Measurements from ENCODE around the gene ERBB4.
A peak's percentile ranks its signal among the peaks of the same experiment; 100 is the strongest.

The ERBB4 gene

GRCh38 chr2:212237350-212238095 is 301.1 kb downstream of the ERBB4 start:
- no peak for DNase-seq (ENCODE audit: extremely low read depth, low read depth)
- TF ChIP-seq, protein P1, sequence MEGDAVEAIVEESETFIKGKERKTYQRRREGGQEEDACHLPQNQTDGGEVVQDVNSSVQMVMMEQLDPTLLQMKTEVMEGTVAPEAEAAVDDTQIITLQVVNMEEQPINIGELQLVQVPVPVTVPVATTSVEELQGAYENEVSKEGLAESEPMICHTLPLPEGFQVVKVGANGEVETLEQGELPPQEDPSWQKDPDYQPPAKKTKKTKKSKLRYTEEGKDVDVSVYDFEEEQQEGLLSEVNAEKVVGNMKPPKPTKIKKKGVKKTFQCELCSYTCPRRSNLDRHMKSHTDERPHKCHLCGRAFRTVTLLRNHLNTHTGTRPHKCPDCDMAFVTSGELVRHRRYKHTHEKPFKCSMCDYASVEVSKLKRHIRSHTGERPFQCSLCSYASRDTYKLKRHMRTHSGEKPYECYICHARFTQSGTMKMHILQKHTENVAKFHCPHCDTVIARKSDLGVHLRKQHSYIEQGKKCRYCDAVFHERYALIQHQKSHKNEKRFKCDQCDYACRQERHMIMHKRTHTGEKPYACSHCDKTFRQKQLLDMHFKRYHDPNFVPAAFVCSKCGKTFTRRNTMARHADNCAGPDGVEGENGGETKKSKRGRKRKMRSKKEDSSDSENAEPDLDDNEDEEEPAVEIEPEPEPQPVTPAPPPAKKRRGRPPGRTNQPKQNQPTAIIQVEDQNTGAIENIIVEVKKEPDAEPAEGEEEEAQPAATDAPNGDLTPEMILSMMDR (IDR thresholded peaks at IDR 0.05; ENCODE audit: low read depth, low read length, missing control alignments): no peak
- no peak overlapping the region for H3K4me3 ChIP-seq (replicated peaks; ENCODE audit: low read depth, low read length)

GRCh38 chr2:212228743-212229171 is 309.8 kb downstream of the ERBB4 start:
- H3K4me3 ChIP-seq (replicated peaks; ENCODE audit: low read depth, low read length): no peak overlapping the region
- TF ChIP-seq, protein P1 (IDR thresholded peaks at IDR 0.05; ENCODE audit: low read depth, low read length, missing control alignments): no peak
- no peak for DNase-seq (ENCODE audit: extremely low read depth, low read depth)

DNA sequence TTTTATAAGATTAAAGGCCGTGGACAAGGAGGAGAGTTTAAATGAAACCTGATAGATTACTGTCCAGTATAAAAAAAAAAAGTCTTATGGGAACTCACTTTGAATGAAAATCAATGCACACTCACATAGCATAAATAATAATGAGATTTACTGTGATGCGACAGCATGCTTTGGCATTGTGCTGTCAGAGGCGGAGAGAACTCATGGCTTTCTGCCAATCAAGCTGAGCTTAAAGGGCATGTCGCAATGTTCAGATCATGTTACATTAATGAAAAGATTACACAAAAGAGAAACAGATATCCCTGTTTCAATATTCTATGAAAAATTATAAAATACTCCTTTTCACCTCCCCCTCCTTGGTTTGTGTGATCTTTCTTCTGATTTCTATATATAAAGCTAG is 310.8 kb downstream of the ERBB4 start:
- peak; percentile 4 for DNase-seq (ENCODE audit: extremely low read depth, low read depth)
- TF ChIP-seq, protein P1 (IDR thresholded peaks at IDR 0.05; ENCODE audit: low read depth, low read length, missing control alignments): no peak
- no peak overlapping the region for H3K4me3 ChIP-seq (replicated peaks; ENCODE audit: low read depth, low read length)

GRCh38 chr2:212226114-212226513 is 312.5 kb downstream of the ERBB4 start:
- H3K4me3 ChIP-seq (replicated peaks; ENCODE audit: low read depth, low read length): no peak overlapping the region
- TF ChIP-seq, protein P1 (IDR thresholded peaks at IDR 0.05; ENCODE audit: low read depth, low read length, missing control alignments): no peak
- no peak for DNase-seq (ENCODE audit: extremely low read depth, low read depth)

DNA sequence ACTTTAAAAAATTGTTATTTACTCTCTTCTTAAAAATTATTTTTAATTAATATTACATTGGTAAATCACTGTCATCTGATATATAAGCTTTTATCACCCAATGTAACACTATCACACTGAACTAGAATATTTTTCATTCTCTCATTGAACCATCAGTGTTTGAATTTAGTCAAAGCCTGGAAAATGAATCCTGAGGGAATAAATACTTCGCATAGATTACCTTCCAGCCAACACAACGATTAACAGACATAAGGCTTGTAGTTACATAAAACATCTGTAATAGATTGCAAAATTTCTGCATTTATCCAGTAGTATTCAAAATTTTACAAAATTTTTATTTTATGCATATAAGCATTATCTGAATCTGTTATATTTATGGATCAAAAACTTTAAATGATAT is 314.9 kb downstream of the ERBB4 start:
- H3K4me3 ChIP-seq (replicated peaks; ENCODE audit: low read depth, low read length): no peak overlapping the region
- DNase-seq (ENCODE audit: extremely low read depth, low read depth): no peak
- TF ChIP-seq, protein P1 (IDR thresholded peaks at IDR 0.05; ENCODE audit: low read depth, low read length, missing control alignments): no peak

DNA sequence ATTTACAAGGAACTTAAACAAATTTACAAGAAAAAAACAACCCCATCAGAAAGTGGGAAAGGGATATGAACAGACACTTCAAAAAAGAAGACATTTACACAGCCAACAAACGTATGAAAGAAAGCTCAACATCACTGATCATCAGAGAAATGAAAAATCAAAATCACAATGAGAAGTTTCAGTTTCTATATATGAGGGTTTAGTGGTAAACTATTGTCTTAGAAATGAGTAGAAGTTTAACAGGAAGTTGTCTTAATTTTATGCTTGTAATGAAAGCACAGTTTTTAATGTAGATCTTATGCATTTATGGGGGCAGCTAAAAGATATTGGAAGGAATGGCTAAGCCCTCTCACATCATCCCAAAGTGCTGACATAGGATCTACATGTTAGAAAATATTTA is 325.4 kb downstream of the ERBB4 start:
- TF ChIP-seq, protein P1 (IDR thresholded peaks at IDR 0.05; ENCODE audit: low read depth, low read length, missing control alignments): no peak
- DNase-seq (ENCODE audit: extremely low read depth, low read depth): no peak
- no peak overlapping the region for H3K4me3 ChIP-seq (replicated peaks; ENCODE audit: low read depth, low read length)

DNA sequence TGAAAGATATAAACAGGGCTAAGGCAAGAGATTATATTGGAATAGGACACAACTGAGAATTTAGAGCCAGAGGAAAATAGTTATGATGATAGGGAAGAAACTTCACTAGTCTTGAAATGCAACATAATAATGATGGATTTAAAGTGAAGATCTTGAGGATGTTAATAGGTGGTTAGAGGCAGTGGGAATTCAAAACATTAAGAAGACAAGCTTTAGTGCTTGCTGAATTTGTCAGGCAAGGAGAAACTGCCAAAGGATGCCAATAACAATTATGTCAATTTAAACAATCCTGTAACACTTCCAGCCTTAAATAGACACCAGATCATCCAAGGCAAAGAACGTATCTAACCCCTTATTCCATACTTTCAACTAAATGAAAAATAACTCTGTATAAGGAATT is 330.1 kb downstream of the ERBB4 start:
- no peak overlapping the region for H3K4me3 ChIP-seq (replicated peaks; ENCODE audit: low read depth, low read length)
- no peak for DNase-seq (ENCODE audit: extremely low read depth, low read depth)
- TF ChIP-seq, protein P1 (IDR thresholded peaks at IDR 0.05; ENCODE audit: low read depth, low read length, missing control alignments): no peak
